GM12878 (cell line): ENCODE measurements around the gene LRRC2. TPM values are rescaled to one million over a fixed set of nuclear protein-coding genes. Genes with fewer than 3 reads are reported as not detected.

Source experiments
- ATAC-seq: fragments of 200-7000 bp; cut with Tn5 transposase; 3 replicates; pipeline ENCODE4 v1.9.1; 2020; ENCODE audit warnings: mild to moderate bottlenecking, moderate library complexity
- BruUV-seq: library from RNA; stranded (reverse); fragments of 400-500 nt; replicated peaks from 2 replicates; lab custom pipeline; 2021; lab: Mats Ljungman, UMichigan
- CTCF ChIA-PET: fragments of 300-600 bp; sonication (Branson Sonifier 250); formaldehyde crosslinking; extraction: SDS; loops from one replicate; lab custom pipeline; 2021; ENCODE audit warnings: inconsistent platforms; lab: Yijun Ruan, JAX
- POLR2A ChIA-PET: fragments of 350-600 bp; formaldehyde crosslinking; extraction: SDS; loops from one replicate; lab custom pipeline; 2021; ENCODE audit warnings: inconsistent platforms; lab: Charles Lee
- RAD21 ChIA-PET: fragments of 300-600 bp; sonication (Branson Sonifier 250); formaldehyde crosslinking; loops from one replicate; lab custom pipeline; 2023; ENCODE audit warnings: antibody characterized with exemption; ENCODE audit not compliant: unreplicated experiment; lab: Charles Lee
- SMC1A ChIA-PET: fragments of 300-600 bp; sonication (Branson Sonifier 250); formaldehyde crosslinking; loops from one replicate; lab custom pipeline; 2023; ENCODE audit not compliant: unreplicated experiment, uncharacterized antibody; lab: Charles Lee
- DNase-seq: peaks from one replicate; pipeline ENCODE4 v3.0.0-alpha.2; 2011; ENCODE audit warnings: low read depth, low spot score
- FAIRE-seq: peaks from 3 replicates; lab custom pipeline; 2011; peaks lifted over from hg19 to GRCh38; lab: Jason Lieb, UNC
- H2AFZ ChIP-seq: 2 replicates; pipeline ENCODE4 v1.6.0; 2011; ENCODE audit warnings: low read depth, low read length, control low read depth; ENCODE audit not compliant: control insufficient read depth
- H3K27ac ChIP-seq: 2 replicates; pipeline ENCODE4 v1.5.1; 2011; ENCODE audit warnings: control low read depth; ENCODE audit not compliant: control insufficient read depth, insufficient read depth
- H3K27me3 ChIP-seq, 2 experiments: replicated peaks in 1 of 2; 2 replicates each; pipeline versions ENCODE4 v1.6.0 to v1.6.1; 2011; ENCODE audit warnings: low read length in 1 of 2; ENCODE audit not compliant: control insufficient read depth in 2 of 2, insufficient read depth in 2 of 2
- H3K36me3 ChIP-seq, 2 experiments: 2 replicates each; pipeline ENCODE4 v1.5.1; 2011; ENCODE audit warnings: low read length in 1 of 2; ENCODE audit not compliant: control insufficient read depth in 2 of 2, insufficient read depth in 2 of 2
- H3K4me1 ChIP-seq: 2 replicates; pipeline ENCODE4 v1.6.1; 2011; ENCODE audit warnings: mild to moderate bottlenecking, low read length, moderate library complexity, mixed read lengths; ENCODE audit not compliant: control insufficient read depth, insufficient read depth
- H3K4me2 ChIP-seq: 2 replicates; pipeline ENCODE4 v1.6.0; 2011; ENCODE audit warnings: control low read depth; ENCODE audit not compliant: control insufficient read depth, insufficient read depth
- H3K4me3 ChIP-seq: fragments of 200-600 bp; sonication (generic); 2 replicates; pipeline ENCODE4 v1.5.1; 2016
- H3K79me2 ChIP-seq: 2 replicates; pipeline ENCODE4 v1.6.0; 2011; ENCODE audit warnings: low read length; ENCODE audit not compliant: control insufficient read depth, insufficient read depth
- H3K9ac ChIP-seq: 2 replicates; pipeline ENCODE4 v1.8.0; 2011; ENCODE audit warnings: low read length, control low read depth, mixed read lengths; ENCODE audit not compliant: control insufficient read depth, insufficient read depth
- H3K9me3 ChIP-seq: replicated peaks from 3 replicates; pipeline ENCODE4 v1.5.1; 2011; ENCODE audit warnings: mild to moderate bottlenecking, low read length; ENCODE audit not compliant: control insufficient read depth, insufficient read depth
- H4K20me1 ChIP-seq: 2 replicates; pipeline ENCODE4 v1.6.0; 2011; ENCODE audit not compliant: control insufficient read depth, insufficient read depth
- CUX1 ChIP-seq: IDR thresholded peaks from 2 replicates; pipeline ENCODE4 v1.6.1; 2012; ENCODE audit warnings: improper control_type of control experiment, low read depth, low read length; ENCODE audit not compliant: insufficient replicate concordance
- E2F4 ChIP-seq: IDR thresholded peaks from 2 replicates; pipeline ENCODE4 v1.6.1; 2012; ENCODE audit warnings: low read depth, low read length, improper control_type of control experiment
- EGR1 ChIP-seq, 2 experiments: IDR thresholded peaks; 1 replicate in 1 of 2; 2 replicates in 1 of 2; pipeline ENCODE4 v1.6.1; 2011 to 2012; ENCODE audit warnings: low read depth in 2 of 2, low read length in 2 of 2, borderline replicate concordance in 1 of 2, mild to moderate bottlenecking in 1 of 2, moderate library complexity in 1 of 2
- EP300 ChIP-seq, 2 experiments: fragments of 150-350 bp in 1 of 2; IDR thresholded peaks; 2 replicates each; pipeline ENCODE4 v1.6.1; 2011 to 2012; ENCODE audit warnings: low read depth in 2 of 2, low read length in 2 of 2, borderline replicate concordance in 1 of 2, improper control_type of control experiment in 1 of 2, inconsistent platforms in 1 of 2; ENCODE audit not compliant: control insufficient read depth in 1 of 2
- FOXK2 ChIP-seq: fragments of 450-650 bp; IDR thresholded peaks from 2 replicates; pipeline ENCODE4 v1.6.1; 2017; ENCODE audit warnings: mild to moderate bottlenecking, moderate library complexity
- KLF5 ChIP-seq: fragments of 450-650 bp; IDR thresholded peaks from 2 replicates; pipeline ENCODE4 v1.6.1; 2014; ENCODE audit warnings: mild to moderate bottlenecking; ENCODE audit not compliant: partially characterized antibody
- MEF2B ChIP-seq: fragments of 450-650 bp; IDR thresholded peaks from 2 replicates; pipeline ENCODE4 v1.6.1; 2018; ENCODE audit warnings: mild to moderate bottlenecking, moderate library complexity; ENCODE audit not compliant: partially characterized antibody, poor library complexity, severe bottlenecking
- NR2C1 ChIP-seq: fragments of 450-650 bp; IDR thresholded peaks from 2 replicates; pipeline ENCODE4 v1.6.1; 2017; ENCODE audit warnings: antibody characterized with exemption, mild to moderate bottlenecking, moderate library complexity
- RAD51 ChIP-seq: fragments of 450-650 bp; IDR thresholded peaks from 2 replicates; pipeline ENCODE4 v1.6.1; 2016; ENCODE audit warnings: moderate library complexity, mild to moderate bottlenecking, inconsistent platforms
- RB1 ChIP-seq: fragments of 450-650 bp; formaldehyde crosslinking; IDR thresholded peaks from 2 replicates; pipeline ENCODE4 v1.6.1; 2017; ENCODE audit warnings: mild to moderate bottlenecking, borderline replicate concordance
- ZBTB11 ChIP-seq: fragments of 450-650 bp; formaldehyde crosslinking; IDR thresholded peaks from 2 replicates; pipeline ENCODE4 v1.5.0; 2022; ENCODE audit warnings: mild to moderate bottlenecking, missing genetic modification characterization
- WGBS: methylation state at CpG from one replicate; pipeline ENCODE4 v1.1.6; 2016; ENCODE audit warnings: low lambda C conversion rate; ENCODE audit not compliant: insufficient replicate concordance, insufficient coverage; ENCODE audit errors: missing lambda C conversion rate; 5-methylcytosine and 5-hydroxymethylcytosine counted together
- in situ Hi-C: fragments of 300-500 bp; cut with MboI; formaldehyde crosslinking; loops from 9 replicates; pipeline ENCODE4 v1.14.3; 2018; ENCODE audit warnings: mixed read lengths
- intact Hi-C: fragments of 100-400 bp; cut with micrococcal nuclease; formaldehyde crosslinking; loops from one replicate; pipeline ENCODE4 v1.14.2; 2022; ENCODE audit not compliant: unreplicated experiment
- polyA plus RNA-seq, 11 experiments: library from polyadenylated mRNA; depleted of rRNA in 4 of 11; unstranded in 6 of 11; stranded (reverse) in 5 of 11; fragments of >200 nt; fragmentation: Nextera tagmentation in 4 of 11; fragmentation: Illumina TruSeq in 1 of 11; extraction: Ambion mirVana in 4 of 11; extraction: Trizol in 1 of 11; gene quantifications; 1 replicate in 1 of 11; 2 replicates in 10 of 11; pipeline versions ENCODE4 v1.2.1 to v1.2.3, GENCODE V29; 2011 to 2016; ENCODE audit warnings: inconsistent platforms in 2 of 11, missing spikeins in 2 of 11, low read depth in 1 of 11
- total RNA-seq, 4 experiments: library from RNA; depleted of rRNA in 3 of 4; stranded (reverse); fragments of >200 nt in 3 of 4; fragmentation: Illumina TruSeq in 1 of 4; extraction: Trizol in 1 of 4; gene quantifications; 2 replicates each; pipeline versions ENCODE4 v1.2.1 to v1.2.3, GENCODE V29; 2013 to 2021

LRRC2 gene
- total and polyA plus RNA-seq, 10 of the 15 experiments (the other 5 are each of a cell fraction or from before 2014, with no cell fraction given) = not detected

GRCh38 chr3:46551615-46552014 lies 14.5 kb downstream of the LRRC2 start (continued):
- TF ChIP-seq RAD51 (no peak), FOXK2 (no peak), NR2C1 (no peak)
- TF ChIP-seq, all 136 proteins: peak for 0

GRCh38 chr3:46549989-46550388 lies 16.1 kb downstream of the LRRC2 start:
- peaks cover 7% of the 10 kb centered on the region; the same call in 1 of the 2 replicates for H3K4me1 ChIP-seq
- intact Hi-C loops = loop anchor here (10.0 kb wide), 1 partner anchor 175 kb away; the partner anchor contains the start of gene CCR5
- ChIA-PET POLR2A (interaction anchor here (0.7 kb wide), 1 partner anchor 146 kb away, joined by 3 read pairs; no protein-coding TSS in a partner anchor), RAD21 (interaction anchor here (0.9 to 1.0 kb wide), 2 partner anchors 9 to 79 kb away, joined by 4 read pairs; no protein-coding TSS in a partner anchor), SMC1A (interaction anchor here (2.1 kb wide), 1 partner anchor 8 kb away, joined by 8 read pairs; no protein-coding TSS in a partner anchor), CTCF (interaction anchor here (4.9 kb wide), 1 partner anchor 61 kb away, joined by 32 read pairs; no protein-coding TSS in a partner anchor)
- no peaks in the 10 kb centered on the region for H4K20me1 ChIP-seq
- 23% methylated on average over 1 of the region's 1 CpG for WGBS
- DNase-seq (no peak), ATAC-seq (no peak), FAIRE-seq (no peak)
- H2AFZ ChIP-seq = no peak overlapping the region
- H3K9ac ChIP-seq = no peak overlapping the region
- in situ Hi-C loops = no loop called here
- no TSS peak for BruUV-seq
- no peaks in the 10 kb centered on the region for H3K9me3 ChIP-seq
- H3K79me2 ChIP-seq = no peaks in the 10 kb centered on the region
- no peak overlapping the region for H3K27ac ChIP-seq
- no peaks in the 10 kb centered on the region for H3K27me3 ChIP-seq
- no peaks in the 10 kb centered on the region for H3K36me3 ChIP-seq
- no peak overlapping the region for H3K4me3 ChIP-seq
- H3K4me2 ChIP-seq = no peak overlapping the region
- TF ChIP-seq ZBTB11 (CRISPR knock-in tag) (no peak), CUX1 (no peak), E2F4 (no peak), KLF5 (no peak), EP300 (IDR thresholded peaks at IDR 0.05; ENCODE audit: borderline replicate concordance in 1 of 2, control insufficient read depth in 1 of 2, low read depth in 2 of 2, low read length in 2 of 2) (no peak), MEF2B (no peak), RB1 (no peak), EGR1 (IDR thresholded peaks at IDR 0.05; ENCODE audit: borderline replicate concordance in 1 of 2, low read depth in 2 of 2, low read length in 2 of 2) (no peak)
